KMS-11 (cell line): ENCODE results near the gene CFAP221.
"Not testable (repeated sequence)": the region's sequence is repeated elsewhere in the genome, so short reads cannot be mapped to it uniquely, and the experiment has no call there.

Experiments used
- H2AFZ ChIP-seq: fragments of 200-600 bp; sonication (generic); 2 replicates; pipeline ENCODE4 v1.6.1; 2016; ENCODE audit warnings: antibody characterized with exemption, mixed run types, low read depth
- H3K27ac ChIP-seq: fragments of 200-600 bp; sonication (generic); 2 replicates; pipeline ENCODE4 v1.6.1; 2016; ENCODE audit warnings: mild to moderate bottlenecking, mixed run types
- H3K27me3 ChIP-seq: fragments of 200-600 bp; sonication (generic); 2 replicates; pipeline ENCODE4 v1.6.1; 2017; ENCODE audit warnings: mild to moderate bottlenecking, low read depth, mixed run types, moderate library complexity; ENCODE audit not compliant: insufficient read depth
- H3K36me3 ChIP-seq: fragments of 200-600 bp; sonication (generic); 2 replicates; pipeline ENCODE4 v1.6.1; 2017; ENCODE audit warnings: mild to moderate bottlenecking, mixed run types; ENCODE audit not compliant: insufficient read depth
- H3K4me1 ChIP-seq: fragments of 200-600 bp; sonication (generic); 2 replicates; pipeline ENCODE4 v1.6.1; 2016; ENCODE audit warnings: mild to moderate bottlenecking, low read depth, mixed run types; ENCODE audit not compliant: poor library complexity, severe bottlenecking
- H3K4me2 ChIP-seq: fragments of 200-600 bp; sonication (generic); 2 replicates; pipeline ENCODE4 v1.7.0; 2016; ENCODE audit warnings: mild to moderate bottlenecking, mixed run types
- H3K4me3 ChIP-seq: fragments of 200-600 bp; sonication (generic); IDR thresholded peaks from 2 replicates; pipeline ENCODE4 v1.6.1; 2017; ENCODE audit warnings: low read depth, low read length, mixed read lengths; ENCODE audit not compliant: insufficient read depth
- H3K79me2 ChIP-seq: fragments of 200-600 bp; sonication (generic); 2 replicates; pipeline ENCODE4 v1.6.1; 2016; ENCODE audit warnings: low read depth, mixed run types; ENCODE audit not compliant: insufficient read depth
- H3K9ac ChIP-seq: fragments of 200-600 bp; sonication (generic); 2 replicates; pipeline ENCODE4 v1.6.1; 2016; ENCODE audit warnings: mild to moderate bottlenecking, mixed run types
- H4K20me1 ChIP-seq: fragments of 200-600 bp; sonication (generic); 2 replicates; pipeline ENCODE4 v1.6.1; 2016; ENCODE audit warnings: mild to moderate bottlenecking, mixed run types; ENCODE audit not compliant: insufficient read depth
- CTCF ChIP-seq: fragments of 200-600 bp; sonication (generic); conservative IDR thresholded peaks from 2 replicates; pipeline ENCODE4 v1.6.1; 2017; ENCODE audit warnings: low read depth, mild to moderate bottlenecking, antibody characterized with exemption, low read length, moderate library complexity, mixed read lengths

The CFAP221 gene

GRCh38 chr2:119605096-119605495 lies 60.8 kb downstream of the CFAP221 start:
- no peaks in the 10 kb centered on the region for H3K36me3 ChIP-seq
- H3K27me3 ChIP-seq, result no peaks in the 10 kb centered on the region
- no peak overlapping the region for H3K4me2 ChIP-seq
- H4K20me1 ChIP-seq, result no peaks in the 10 kb centered on the region
- no peak overlapping the region for H2AFZ ChIP-seq
- no peak overlapping the region for H3K9ac ChIP-seq
- H3K27ac ChIP-seq, result no peak overlapping the region
- H3K79me2 ChIP-seq, result no peaks in the 10 kb centered on the region
- no peaks in the 10 kb centered on the region for H3K4me1 ChIP-seq
- H3K4me3 ChIP-seq, result no peak overlapping the region
- TF ChIP-seq CTCF, result no peak

- TF ChIP-seq CTCF, result no peak
- no peak overlapping the region for H3K27ac ChIP-seq
- no peaks in the 10 kb centered on the region for H3K4me1 ChIP-seq
- H3K79me2 ChIP-seq, result no peaks in the 10 kb centered on the region
- H3K4me2 ChIP-seq, result no peak overlapping the region
- no peak overlapping the region for H3K9ac ChIP-seq
- H3K27me3 ChIP-seq, result no peaks in the 10 kb centered on the region
- no peaks in the 10 kb centered on the region for H3K36me3 ChIP-seq
- H2AFZ ChIP-seq, result no peak overlapping the region
- no peaks in the 10 kb centered on the region for H4K20me1 ChIP-seq
- H3K4me3 ChIP-seq, result no peak overlapping the region
Observed at GRCh38 chr2:119606674-119607073, 62.4 kb downstream of the CFAP221 start.

GRCh38 chr2:119608553-119608952 lies 64.3 kb downstream of the CFAP221 start:
- Histone ChIP-seq H3K4me3 (no peak overlapping the region), H3K36me3 (no peaks in the 10 kb centered on the region), H3K4me2 (no peak overlapping the region), H3K79me2 (no peaks in the 10 kb centered on the region), H3K27ac (no peak overlapping the region), H3K27me3 (no peaks in the 10 kb centered on the region), H3K9ac (no peak overlapping the region), H4K20me1 (no peaks in the 10 kb centered on the region), H2AFZ (no peak overlapping the region), H3K4me1 (no peaks in the 10 kb centered on the region)
- TF ChIP-seq CTCF, result no peak

GRCh38 chr2:119609337-119609736 lies 65.1 kb downstream of the CFAP221 start:
- Histone ChIP-seq H3K9ac (no peak overlapping the region), H3K4me1 (no peaks in the 10 kb centered on the region), H3K27ac (no peak overlapping the region), H3K27me3 (no peaks in the 10 kb centered on the region), H3K4me3 (no peak overlapping the region), H3K36me3 (no peaks in the 10 kb centered on the region), H3K4me2 (no peak overlapping the region), H3K79me2 (no peaks in the 10 kb centered on the region), H2AFZ (no peak overlapping the region), H4K20me1 (no peaks in the 10 kb centered on the region)
- no peak for TF ChIP-seq CTCF

GRCh38 chr2:119614140-119614539 lies 69.9 kb downstream of the CFAP221 start:
- H4K20me1 ChIP-seq, H3K27me3 ChIP-seq, H3K36me3 ChIP-seq, H2AFZ ChIP-seq, H3K9ac ChIP-seq, H3K4me2 ChIP-seq, H3K27ac ChIP-seq, H3K79me2 ChIP-seq, H3K4me1 ChIP-seq, H3K4me3 ChIP-seq: not testable (repeated sequence)
